ENCODE measurements around the gene ZFP90.
"Not testable (repeated sequence)": the region's sequence is repeated elsewhere in the genome, so short reads cannot be mapped to it uniquely, and the experiment has no call there.

The ZFP90 gene

GRCh38 chr16:68535331-68535730 lies 3.8 kb upstream of the ZFP90 start:
- in situ Hi-C loops (cut with MboI; ENCODE audit: low sequenced_read_pairs, unreplicated experiment), result no loop called here
- DNase-seq (ENCODE audit: low spot score), result no peak
- TF ChIP-seq, protein P1, sequence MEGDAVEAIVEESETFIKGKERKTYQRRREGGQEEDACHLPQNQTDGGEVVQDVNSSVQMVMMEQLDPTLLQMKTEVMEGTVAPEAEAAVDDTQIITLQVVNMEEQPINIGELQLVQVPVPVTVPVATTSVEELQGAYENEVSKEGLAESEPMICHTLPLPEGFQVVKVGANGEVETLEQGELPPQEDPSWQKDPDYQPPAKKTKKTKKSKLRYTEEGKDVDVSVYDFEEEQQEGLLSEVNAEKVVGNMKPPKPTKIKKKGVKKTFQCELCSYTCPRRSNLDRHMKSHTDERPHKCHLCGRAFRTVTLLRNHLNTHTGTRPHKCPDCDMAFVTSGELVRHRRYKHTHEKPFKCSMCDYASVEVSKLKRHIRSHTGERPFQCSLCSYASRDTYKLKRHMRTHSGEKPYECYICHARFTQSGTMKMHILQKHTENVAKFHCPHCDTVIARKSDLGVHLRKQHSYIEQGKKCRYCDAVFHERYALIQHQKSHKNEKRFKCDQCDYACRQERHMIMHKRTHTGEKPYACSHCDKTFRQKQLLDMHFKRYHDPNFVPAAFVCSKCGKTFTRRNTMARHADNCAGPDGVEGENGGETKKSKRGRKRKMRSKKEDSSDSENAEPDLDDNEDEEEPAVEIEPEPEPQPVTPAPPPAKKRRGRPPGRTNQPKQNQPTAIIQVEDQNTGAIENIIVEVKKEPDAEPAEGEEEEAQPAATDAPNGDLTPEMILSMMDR (IDR thresholded peaks at IDR 0.05; ENCODE audit: borderline replicate concordance, control extremely low read depth, extremely low read depth, insufficient read depth, missing control alignments), result no peak

DNA sequence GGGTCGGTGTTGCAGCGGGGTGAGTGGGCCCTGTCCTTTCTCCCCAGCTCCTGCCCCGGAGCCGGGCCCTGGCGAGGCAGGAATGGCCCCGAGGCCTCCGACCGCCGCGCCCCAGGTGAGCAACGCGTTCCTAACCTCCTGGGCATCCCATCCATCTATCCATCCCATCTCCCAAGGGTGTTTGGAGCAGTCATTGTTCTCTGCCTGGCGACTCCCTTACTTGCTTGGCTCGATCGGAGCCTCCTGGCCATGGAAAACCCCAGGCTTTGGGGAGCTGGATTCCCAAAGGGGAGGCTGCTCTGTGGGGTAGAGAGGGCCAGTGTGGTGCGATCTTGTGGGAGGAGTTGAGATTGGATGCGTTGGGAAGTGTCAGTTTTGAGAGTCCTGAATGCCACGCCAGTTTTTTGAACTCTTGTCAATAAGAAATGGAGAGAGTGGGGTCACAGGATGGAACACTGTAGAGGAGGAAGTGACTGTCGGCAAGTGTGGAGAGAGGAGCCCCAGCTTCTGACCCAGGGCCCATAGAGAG lies 684 bp downstream of the ZFP90 start:
- DNase-seq (ENCODE audit: low spot score), result peak; percentile 41
- in situ Hi-C loops (cut with MboI; ENCODE audit: low sequenced_read_pairs, unreplicated experiment), result no loop called here
- TF ChIP-seq, protein P1 (IDR thresholded peaks at IDR 0.05; ENCODE audit: borderline replicate concordance, control extremely low read depth, extremely low read depth, insufficient read depth, missing control alignments), result no peak

DNA sequence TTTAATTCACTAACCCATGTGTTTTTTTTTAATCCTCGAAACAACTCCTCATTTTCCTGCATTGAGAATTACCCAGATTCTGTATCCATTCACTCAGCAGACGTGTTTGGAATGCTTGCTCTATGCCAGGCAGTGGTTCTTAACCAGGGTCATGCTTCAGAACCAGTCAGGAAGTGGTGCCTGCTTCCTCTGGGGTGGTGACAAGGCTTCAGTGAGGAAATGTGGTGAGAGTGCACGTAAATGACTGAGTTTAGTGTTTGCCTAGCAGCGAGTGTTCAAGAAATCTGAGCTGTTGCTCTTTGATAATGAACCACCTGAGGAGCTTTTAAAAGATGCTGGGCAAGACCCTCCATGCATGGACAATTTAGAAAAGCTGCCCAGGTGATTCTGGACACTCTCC lies 9.9 kb downstream of the ZFP90 start:
- in situ Hi-C loops (cut with MboI; ENCODE audit: low sequenced_read_pairs, unreplicated experiment), result no loop called here

GRCh38 chr16:68553186-68553585 lies 14.1 kb downstream of the ZFP90 start:
- TF ChIP-seq, protein P1 (IDR thresholded peaks at IDR 0.05; ENCODE audit: borderline replicate concordance, control extremely low read depth, extremely low read depth, insufficient read depth, missing control alignments), result no peak
- in situ Hi-C loops (cut with MboI; ENCODE audit: low sequenced_read_pairs, unreplicated experiment), result no loop called here
- DNase-seq (ENCODE audit: low spot score), result no peak

More for the DNA sequence above, 9.9 kb downstream of the ZFP90 start:
- TF ChIP-seq, protein P1 (IDR thresholded peaks at IDR 0.05; ENCODE audit: borderline replicate concordance, control extremely low read depth, extremely low read depth, insufficient read depth, missing control alignments), result no peak
- no peak for DNase-seq (ENCODE audit: low spot score)

- DNase-seq (ENCODE audit: low spot score); in situ Hi-C loops (cut with MboI; ENCODE audit: low sequenced_read_pairs, unreplicated experiment): not testable (repeated sequence)
Measured at GRCh38 chr16:68560341-68560740, 21.2 kb downstream of the ZFP90 start.

DNA sequence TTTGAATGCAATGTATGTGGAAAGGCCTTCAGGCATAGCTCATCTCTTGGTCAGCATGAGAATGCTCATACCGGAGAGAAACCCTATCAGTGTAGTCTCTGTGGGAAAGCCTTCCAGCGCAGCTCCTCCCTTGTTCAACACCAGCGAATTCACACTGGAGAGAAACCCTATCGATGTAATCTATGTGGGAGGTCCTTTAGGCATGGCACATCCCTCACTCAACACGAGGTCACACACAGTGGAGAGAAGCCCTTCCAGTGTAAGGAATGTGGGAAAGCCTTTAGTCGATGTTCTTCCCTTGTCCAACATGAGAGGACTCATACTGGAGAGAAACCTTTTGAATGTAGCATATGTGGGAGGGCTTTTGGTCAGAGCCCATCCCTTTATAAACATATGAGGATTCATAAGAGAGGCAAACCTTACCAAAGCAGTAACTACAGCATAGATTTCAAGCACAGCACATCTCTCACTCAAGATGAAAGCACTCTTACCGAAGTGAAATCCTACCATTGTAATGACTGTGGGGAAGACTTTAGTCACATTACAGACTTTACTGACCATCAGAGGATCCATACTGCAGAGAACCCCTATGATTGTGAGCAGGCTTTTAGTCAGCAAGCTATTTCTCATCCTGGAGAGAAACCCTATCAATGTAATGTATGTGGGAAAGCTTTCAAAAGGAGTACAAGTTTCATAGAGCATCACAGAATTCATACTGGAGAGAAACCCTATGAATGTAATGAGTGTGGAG lies 24.7 kb downstream of the ZFP90 start:
- TF ChIP-seq, protein P1 (IDR thresholded peaks at IDR 0.05; ENCODE audit: borderline replicate concordance, control extremely low read depth, extremely low read depth, insufficient read depth, missing control alignments), result no peak

DNA sequence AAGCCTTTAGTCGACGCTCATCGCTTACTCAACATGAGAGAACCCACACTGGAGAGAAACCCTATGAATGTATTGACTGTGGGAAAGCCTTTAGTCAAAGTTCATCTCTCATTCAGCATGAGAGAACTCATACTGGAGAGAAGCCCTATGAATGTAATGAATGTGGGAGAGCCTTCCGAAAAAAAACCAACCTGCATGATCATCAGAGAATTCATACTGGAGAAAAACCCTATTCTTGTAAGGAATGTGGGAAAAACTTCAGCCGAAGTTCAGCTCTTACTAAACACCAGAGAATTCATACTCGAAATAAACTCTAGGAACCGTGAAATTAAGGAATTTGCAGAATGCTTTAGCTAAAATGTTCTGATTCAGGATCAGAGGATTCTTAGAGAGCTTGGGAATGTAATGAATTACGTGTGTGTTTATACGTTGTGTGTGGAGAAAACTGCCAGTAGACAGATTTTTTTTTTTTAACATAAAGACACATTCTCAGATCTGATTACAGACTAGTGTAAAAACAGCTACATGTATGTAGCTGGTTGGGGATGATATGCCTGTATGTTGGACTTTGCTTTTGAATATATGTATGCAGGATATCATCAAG lies 25.4 kb downstream of the ZFP90 start:
- TF ChIP-seq, protein P1 (IDR thresholded peaks at IDR 0.05; ENCODE audit: borderline replicate concordance, control extremely low read depth, extremely low read depth, insufficient read depth, missing control alignments), result no peak
- DNase-seq (ENCODE audit: low spot score), result no peak
- in situ Hi-C loops (cut with MboI; ENCODE audit: low sequenced_read_pairs, unreplicated experiment), result no loop called here

More for the DNA sequence above, 24.7 kb downstream of the ZFP90 start:
- in situ Hi-C loops (cut with MboI; ENCODE audit: low sequenced_read_pairs, unreplicated experiment), result no loop called here
- DNase-seq (ENCODE audit: low spot score), result no peak

Data from GM13976 (cell line).